HG03045 (cell line): Measurements from ENCODE around the gene PLCL2.

Experiments used
- ATAC-seq: cut with Tn5 transposase; IDR thresholded peaks from one replicate; pipeline ENCODE4 v1.9.1; 2021; ENCODE audit warnings: mild to moderate bottlenecking, moderate library complexity; ENCODE audit not compliant: unreplicated experiment

The PLCL2 gene

GRCh38 chr3:17003457-17003856 lies 118.7 kb downstream of the PLCL2 start:
- no peak for ATAC-seq

GRCh38 chr3:17006132-17006852 lies 121.5 kb downstream of the PLCL2 start:
- no peak for ATAC-seq

GRCh38 chr3:17007284-17007683 lies 122.5 kb downstream of the PLCL2 start:
- no peak for ATAC-seq

GRCh38 chr3:17009826-17010225 lies 125.1 kb downstream of the PLCL2 start:
- ATAC-seq: no peak

DNA sequence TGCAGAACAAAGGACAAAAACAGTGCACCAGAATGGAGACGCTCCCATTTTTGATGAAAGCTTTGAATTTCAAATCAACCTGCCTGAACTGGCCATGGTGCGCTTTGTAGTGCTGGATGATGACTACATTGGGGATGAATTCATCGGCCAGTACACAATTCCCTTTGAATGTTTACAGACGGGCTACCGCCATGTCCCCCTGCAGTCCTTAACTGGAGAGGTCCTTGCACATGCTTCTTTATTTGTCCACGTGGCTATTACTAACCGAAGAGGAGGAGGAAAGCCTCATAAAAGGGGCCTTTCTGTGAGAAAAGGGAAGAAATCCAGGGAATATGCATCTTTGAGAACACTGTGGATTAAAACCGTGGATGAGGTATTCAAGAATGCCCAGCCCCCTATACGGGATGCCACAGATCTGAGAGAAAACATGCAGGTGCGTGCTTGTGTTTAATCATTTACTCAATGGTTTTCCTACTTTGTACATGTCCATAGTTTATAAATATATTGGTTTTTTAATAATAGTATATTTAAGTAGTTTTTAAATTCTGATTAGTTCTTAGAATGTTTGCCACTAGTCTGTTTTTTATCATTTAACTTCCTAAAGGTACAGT lies 127.1 kb downstream of the PLCL2 start:
- ATAC-seq: no peak

GRCh38 chr3:17013050-17013449 lies 128.3 kb downstream of the PLCL2 start:
- ATAC-seq: no peak

GRCh38 chr3:17013571-17013970 lies 128.8 kb downstream of the PLCL2 start:
- ATAC-seq: no peak

DNA sequence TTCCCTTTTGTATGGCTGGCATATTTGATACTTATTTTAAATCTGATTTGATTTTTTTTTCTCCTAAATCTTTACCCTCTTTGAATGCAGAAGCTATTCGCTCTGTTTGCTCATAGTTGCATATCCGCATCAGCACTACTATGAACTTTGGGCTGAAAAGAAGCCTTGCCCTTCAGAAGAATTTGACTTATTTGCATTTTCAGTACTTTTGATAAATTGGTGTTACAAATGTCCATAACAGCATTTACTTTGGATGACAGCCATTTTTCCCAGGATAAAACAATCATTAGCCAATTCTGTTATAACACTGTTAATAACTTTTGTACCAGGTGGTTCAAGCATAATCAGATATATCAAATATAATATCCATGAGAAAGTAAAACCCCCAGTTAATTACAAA lies 129.5 kb downstream of the PLCL2 start:
- no peak for ATAC-seq

- ATAC-seq: no peak
These were observed 130.0 kb downstream of the PLCL2 start for GRCh38 chr3:17014709-17015108.

GRCh38 chr3:17021614-17022013 lies 136.9 kb downstream of the PLCL2 start:
- no peak for ATAC-seq

DNA sequence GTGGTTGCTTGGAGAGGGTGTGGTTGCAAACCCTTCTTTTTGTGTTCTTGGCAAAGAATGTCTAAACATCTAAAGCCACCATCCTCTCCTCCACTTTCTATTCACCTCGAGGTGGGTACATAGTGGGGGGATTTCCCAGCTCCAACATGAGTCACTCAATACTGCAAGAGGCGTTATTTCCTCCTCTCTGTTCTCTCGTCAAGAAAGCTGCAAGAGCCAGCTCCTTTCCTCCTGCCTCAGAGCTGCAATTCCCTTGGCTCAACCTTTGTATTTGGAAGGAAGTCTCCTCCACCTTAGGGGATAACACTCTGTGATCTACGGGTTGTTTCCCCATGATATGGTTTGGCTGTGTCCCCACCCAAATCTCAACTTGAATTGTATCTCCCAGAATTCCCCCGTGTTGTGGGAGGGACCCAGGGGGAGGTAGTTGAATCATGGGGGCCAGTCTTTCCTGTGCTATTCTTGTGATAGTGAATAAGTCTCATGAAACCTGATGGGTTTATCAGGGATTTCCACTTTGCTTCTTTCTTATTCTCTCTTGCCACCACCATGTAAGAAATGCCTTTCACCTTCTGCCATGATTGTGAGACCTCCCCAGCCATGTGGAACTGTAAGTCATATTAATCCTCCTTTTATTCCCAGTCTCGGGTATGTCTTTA lies 138.4 kb downstream of the PLCL2 start:
- ATAC-seq: peak; percentile 91

DNA sequence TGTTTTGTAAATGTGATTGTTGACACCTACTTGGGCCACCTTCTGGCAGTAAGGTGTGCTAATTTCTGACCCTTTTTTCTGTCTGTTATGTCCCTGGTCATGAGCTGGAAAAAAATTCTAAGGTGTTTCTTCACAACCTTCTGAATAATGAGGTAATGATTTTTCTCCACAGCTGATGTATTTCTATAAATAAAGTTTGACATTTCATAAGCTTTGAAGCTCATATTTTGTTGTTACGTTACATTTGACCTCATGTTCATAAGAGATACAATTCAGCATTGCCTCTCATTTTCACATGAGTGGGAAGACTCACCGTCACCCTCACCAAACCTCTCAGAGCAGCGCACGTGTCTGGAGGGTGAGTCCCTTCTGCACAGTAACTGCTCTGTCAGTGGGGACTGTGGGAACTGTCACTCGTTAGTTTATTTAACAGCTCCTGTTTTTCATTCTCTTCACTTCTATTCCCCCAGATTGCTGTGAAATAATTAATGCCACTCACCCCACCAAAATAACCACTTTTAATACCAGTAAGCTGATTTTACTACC lies 140.9 kb downstream of the PLCL2 start:
- ATAC-seq: no peak

- ATAC-seq: no peak
These were observed 142.6 kb downstream of the PLCL2 start for GRCh38 chr3:17027318-17027717.

GRCh38 chr3:17028363-17028762 lies 143.6 kb downstream of the PLCL2 start:
- ATAC-seq: no peak

DNA sequence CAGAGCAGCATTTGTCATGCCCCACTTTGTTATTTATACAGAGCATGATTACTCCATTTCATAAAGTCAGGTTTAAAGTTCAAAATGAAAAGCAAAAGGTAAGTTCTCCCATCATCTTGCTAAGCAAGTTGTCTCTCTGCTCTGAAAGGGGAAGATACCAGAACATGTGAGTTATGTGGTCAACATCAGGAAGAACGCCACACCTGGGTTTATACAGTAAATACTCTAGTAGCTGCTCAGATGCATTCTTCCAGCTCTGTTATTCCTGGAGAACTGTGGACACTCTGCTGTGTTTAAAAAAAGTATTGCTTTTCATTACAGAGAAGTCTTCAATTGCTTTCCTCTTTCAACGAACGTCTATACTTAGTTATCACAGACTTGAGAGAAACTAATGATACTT lies 145.7 kb downstream of the PLCL2 start:
- ATAC-seq: no peak

- ATAC-seq: no peak
These were observed 146.3 kb downstream of the PLCL2 start for GRCh38 chr3:17030956-17031652.

- ATAC-seq: no peak
These were observed 147.8 kb downstream of the PLCL2 start for GRCh38 chr3:17032407-17033034.

DNA sequence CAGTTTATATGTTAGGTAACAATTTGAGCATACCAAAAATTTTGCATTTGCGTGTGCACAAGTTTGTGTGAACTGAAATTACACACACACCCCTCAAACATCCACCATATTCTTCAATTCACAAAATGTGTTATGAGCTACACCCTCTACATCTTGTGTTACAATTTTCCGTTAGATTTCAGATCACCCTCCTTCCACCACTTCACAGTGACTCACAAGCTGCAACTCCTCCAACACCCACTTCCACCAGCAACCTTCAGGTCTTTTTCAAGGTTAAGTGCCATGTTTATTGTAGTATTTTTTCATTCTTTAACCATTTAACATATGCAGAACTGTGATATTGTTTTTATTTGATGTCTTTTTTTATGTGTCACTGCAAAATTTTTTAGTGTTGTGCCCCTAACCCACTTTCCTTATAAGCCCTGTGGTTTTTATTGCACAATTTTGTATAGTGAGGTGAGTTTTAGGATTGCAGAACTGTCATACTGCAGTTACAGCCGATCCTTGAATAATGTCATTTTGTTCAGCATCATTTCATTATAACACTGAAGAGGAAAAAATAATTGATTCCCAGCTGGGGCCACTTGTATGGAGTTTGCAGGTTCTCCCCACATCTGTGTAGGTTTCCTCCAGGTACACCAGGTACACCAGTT lies 148.9 kb downstream of the PLCL2 start:
- ATAC-seq: no peak

GRCh38 chr3:17035033-17035432 lies 150.3 kb downstream of the PLCL2 start:
- no peak for ATAC-seq

GRCh38 chr3:17035966-17036365 lies 151.2 kb downstream of the PLCL2 start:
- ATAC-seq: no peak
